KMS-11 (cell line): ENCODE data around the gene RASSF10.
"Not testable (repeated sequence)": the region's sequence is repeated elsewhere in the genome, so short reads cannot be mapped to it uniquely, and the experiment has no call there.

Source experiments
- H2AFZ ChIP-seq: fragments of 200-600 bp; sonication (generic); 2 replicates; pipeline ENCODE4 v1.6.1; 2016; ENCODE audit warnings: antibody characterized with exemption, mixed run types, low read depth
- H3K27ac ChIP-seq: fragments of 200-600 bp; sonication (generic); 2 replicates; pipeline ENCODE4 v1.6.1; 2016; ENCODE audit warnings: mild to moderate bottlenecking, mixed run types
- H3K27me3 ChIP-seq: fragments of 200-600 bp; sonication (generic); 2 replicates; pipeline ENCODE4 v1.6.1; 2017; ENCODE audit warnings: mild to moderate bottlenecking, low read depth, mixed run types, moderate library complexity; ENCODE audit not compliant: insufficient read depth
- H3K36me3 ChIP-seq: fragments of 200-600 bp; sonication (generic); 2 replicates; pipeline ENCODE4 v1.6.1; 2017; ENCODE audit warnings: mild to moderate bottlenecking, mixed run types; ENCODE audit not compliant: insufficient read depth
- H3K4me1 ChIP-seq: fragments of 200-600 bp; sonication (generic); 2 replicates; pipeline ENCODE4 v1.6.1; 2016; ENCODE audit warnings: mild to moderate bottlenecking, low read depth, mixed run types; ENCODE audit not compliant: poor library complexity, severe bottlenecking
- H3K4me2 ChIP-seq: fragments of 200-600 bp; sonication (generic); 2 replicates; pipeline ENCODE4 v1.7.0; 2016; ENCODE audit warnings: mild to moderate bottlenecking, mixed run types
- H3K4me3 ChIP-seq: fragments of 200-600 bp; sonication (generic); IDR thresholded peaks from 2 replicates; pipeline ENCODE4 v1.6.1; 2017; ENCODE audit warnings: low read depth, low read length, mixed read lengths; ENCODE audit not compliant: insufficient read depth
- H3K79me2 ChIP-seq: fragments of 200-600 bp; sonication (generic); 2 replicates; pipeline ENCODE4 v1.6.1; 2016; ENCODE audit warnings: low read depth, mixed run types; ENCODE audit not compliant: insufficient read depth
- H3K9ac ChIP-seq: fragments of 200-600 bp; sonication (generic); 2 replicates; pipeline ENCODE4 v1.6.1; 2016; ENCODE audit warnings: mild to moderate bottlenecking, mixed run types
- H4K20me1 ChIP-seq: fragments of 200-600 bp; sonication (generic); 2 replicates; pipeline ENCODE4 v1.6.1; 2016; ENCODE audit warnings: mild to moderate bottlenecking, mixed run types; ENCODE audit not compliant: insufficient read depth
- CTCF ChIP-seq: fragments of 200-600 bp; sonication (generic); conservative IDR thresholded peaks from 2 replicates; pipeline ENCODE4 v1.6.1; 2017; ENCODE audit warnings: low read depth, mild to moderate bottlenecking, antibody characterized with exemption, low read length, moderate library complexity, mixed read lengths

The RASSF10 gene

GRCh38 chr11:13039126-13039525 lies 30.0 kb downstream of the RASSF10 start:
- H3K4me3 ChIP-seq: no peak overlapping the region
- H3K4me1 ChIP-seq: no peaks in the 10 kb centered on the region
- no peaks in the 10 kb centered on the region for H3K27me3 ChIP-seq
- H2AFZ ChIP-seq: no peak overlapping the region
- H3K79me2 ChIP-seq: no peaks in the 10 kb centered on the region
- H3K27ac ChIP-seq: no peak overlapping the region
- no peaks in the 10 kb centered on the region for H3K36me3 ChIP-seq
- H3K4me2 ChIP-seq: no peak overlapping the region
- TF ChIP-seq CTCF: no peak
- H4K20me1 ChIP-seq: no peaks in the 10 kb centered on the region
- no peak overlapping the region for H3K9ac ChIP-seq

DNA sequence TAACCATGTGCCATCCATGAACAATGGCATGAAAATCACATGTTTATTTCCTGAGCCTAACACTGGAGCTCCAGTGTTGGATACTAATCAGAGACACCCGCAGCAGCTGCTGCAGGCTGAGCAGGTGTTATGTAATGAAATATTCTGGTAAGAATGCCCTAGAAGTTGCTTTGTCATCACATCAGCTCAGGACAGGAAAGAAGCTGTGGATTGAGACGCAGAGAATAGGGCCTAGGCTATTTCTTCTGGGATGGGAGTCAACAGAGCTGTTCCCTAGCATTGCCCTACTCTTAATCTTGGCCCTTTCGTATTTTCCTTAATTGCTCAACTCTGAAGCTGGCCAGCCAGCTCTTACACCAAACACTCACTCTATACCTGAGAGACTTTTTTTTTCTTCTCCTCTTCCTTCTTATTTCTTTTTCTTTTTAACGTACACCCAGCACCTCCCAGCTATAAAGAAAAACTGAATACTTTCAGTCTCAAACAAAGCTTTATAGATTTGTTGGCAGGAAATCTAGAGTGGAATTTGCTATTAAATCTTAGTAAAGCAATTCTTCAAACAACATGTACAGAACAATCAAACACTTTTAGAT lies 31.9 kb downstream of the RASSF10 start:
- no peak for TF ChIP-seq CTCF
- H3K36me3 ChIP-seq: no peaks in the 10 kb centered on the region
- H3K9ac ChIP-seq: no peak overlapping the region
- no peaks in the 10 kb centered on the region for H4K20me1 ChIP-seq
- no peak overlapping the region for H3K27ac ChIP-seq
- no peak overlapping the region for H3K4me2 ChIP-seq
- no peak overlapping the region for H2AFZ ChIP-seq
- no peak overlapping the region for H3K4me3 ChIP-seq
- H3K27me3 ChIP-seq: no peaks in the 10 kb centered on the region
- H3K79me2 ChIP-seq: no peaks in the 10 kb centered on the region
- no peaks in the 10 kb centered on the region for H3K4me1 ChIP-seq

DNA sequence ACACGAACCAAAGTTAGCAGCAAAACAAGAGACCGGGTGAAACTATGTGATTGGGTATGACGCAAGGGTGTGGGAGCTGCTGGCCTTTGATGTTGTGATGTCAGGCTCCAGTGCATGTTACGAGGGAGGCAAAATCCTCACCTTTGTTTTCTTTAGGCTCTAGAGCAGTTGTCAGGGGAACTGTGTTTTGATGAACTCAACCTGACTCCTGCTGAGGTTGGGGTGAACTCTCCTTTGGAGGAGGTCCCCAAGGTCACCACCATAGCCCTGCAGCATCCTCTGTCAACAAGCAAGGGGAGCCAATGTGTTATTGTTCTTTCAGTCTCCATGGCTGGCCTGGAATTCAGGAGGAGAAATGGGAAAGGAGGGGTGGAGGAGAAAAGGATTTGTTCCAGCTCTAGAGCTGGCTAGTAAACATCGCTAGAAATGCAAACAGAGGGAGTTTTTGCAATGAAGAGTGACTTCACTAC lies 33.8 kb downstream of the RASSF10 start:
- H3K4me3 ChIP-seq: no peak overlapping the region
- H3K36me3 ChIP-seq: no peaks in the 10 kb centered on the region
- no peak overlapping the region for H2AFZ ChIP-seq
- H3K27ac ChIP-seq: no peak overlapping the region
- TF ChIP-seq CTCF: no peak
- H3K4me1 ChIP-seq: no peaks in the 10 kb centered on the region
- no peaks in the 10 kb centered on the region for H3K27me3 ChIP-seq
- no peaks in the 10 kb centered on the region for H4K20me1 ChIP-seq
- no peak overlapping the region for H3K4me2 ChIP-seq
- no peaks in the 10 kb centered on the region for H3K79me2 ChIP-seq
- no peak overlapping the region for H3K9ac ChIP-seq

GRCh38 chr11:13043912-13044628 lies 35.0 kb downstream of the RASSF10 start:
- H3K27ac ChIP-seq: no peak overlapping the region
- no peaks in the 10 kb centered on the region for H3K36me3 ChIP-seq
- H3K9ac ChIP-seq: no peak overlapping the region
- no peaks in the 10 kb centered on the region for H3K27me3 ChIP-seq
- H2AFZ ChIP-seq: no peak overlapping the region
- no peaks in the 10 kb centered on the region for H3K4me1 ChIP-seq
- no peak overlapping the region for H3K4me2 ChIP-seq
- no peak for TF ChIP-seq CTCF
- no peaks in the 10 kb centered on the region for H4K20me1 ChIP-seq
- H3K4me3 ChIP-seq: no peak overlapping the region
- no peaks in the 10 kb centered on the region for H3K79me2 ChIP-seq

DNA sequence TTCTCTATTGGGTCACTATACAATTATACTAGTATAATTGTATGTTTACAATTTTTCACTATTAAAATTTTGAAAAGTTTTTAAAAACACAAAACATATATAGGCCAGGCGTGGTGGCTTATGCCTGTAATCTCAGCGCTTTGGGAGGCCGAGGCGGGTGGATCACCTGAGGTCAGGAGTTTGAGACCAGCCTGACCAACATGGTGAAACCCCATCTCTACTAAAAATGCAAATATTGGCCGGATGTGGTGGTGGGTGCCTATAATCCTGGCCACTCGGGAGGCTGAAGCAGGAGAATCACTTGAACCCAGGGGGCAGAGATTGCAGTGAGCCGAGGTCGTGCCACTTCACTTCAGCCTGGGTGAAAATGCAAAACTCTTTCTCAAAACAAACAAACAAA lies 36.0 kb downstream of the RASSF10 start:
- not testable (repeated sequence) for H3K4me3 ChIP-seq, H3K36me3 ChIP-seq, H3K27ac ChIP-seq, H3K79me2 ChIP-seq, H3K4me1 ChIP-seq, H2AFZ ChIP-seq, H3K4me2 ChIP-seq, H3K9ac ChIP-seq, H3K27me3 ChIP-seq, H4K20me1 ChIP-seq
